HG03432 (cell line): ENCODE data around the gene FAAP100.

Source experiments
- ATAC-seq: cut with Tn5 transposase; IDR thresholded peaks from one replicate; pipeline ENCODE4 v1.9.1; 2021; ENCODE audit warnings: mild to moderate bottlenecking, moderate library complexity; ENCODE audit not compliant: unreplicated experiment

FAAP100 gene

DNA sequence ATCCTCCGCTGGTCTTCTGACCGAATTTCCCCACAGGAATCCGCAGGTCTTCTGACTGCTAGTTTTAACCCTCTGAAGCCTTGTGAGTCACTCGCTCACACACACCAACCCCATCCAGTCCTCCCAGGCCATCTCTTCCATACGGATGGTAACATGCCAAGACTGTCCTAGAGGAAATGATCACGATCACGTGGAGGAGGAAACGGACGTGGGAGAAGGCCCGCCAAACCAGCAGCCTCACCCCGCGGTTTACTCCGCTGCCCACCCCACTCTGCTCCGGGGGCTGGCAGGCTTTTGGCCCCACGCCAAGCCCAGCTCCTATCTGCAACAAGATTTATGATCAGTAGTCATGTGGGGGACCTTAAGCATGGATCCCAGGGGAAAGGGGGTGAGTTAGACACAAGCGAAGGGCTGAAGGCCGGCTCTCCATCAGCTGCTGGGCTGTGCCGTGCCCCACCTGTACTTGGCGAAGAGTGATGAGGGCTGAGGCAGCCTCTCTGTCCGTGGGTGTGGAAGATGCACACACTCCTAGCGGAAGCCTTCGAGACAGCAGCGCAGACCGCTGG, 1.5 kb upstream of the FAAP100 start:
- no peak for ATAC-seq

DNA sequence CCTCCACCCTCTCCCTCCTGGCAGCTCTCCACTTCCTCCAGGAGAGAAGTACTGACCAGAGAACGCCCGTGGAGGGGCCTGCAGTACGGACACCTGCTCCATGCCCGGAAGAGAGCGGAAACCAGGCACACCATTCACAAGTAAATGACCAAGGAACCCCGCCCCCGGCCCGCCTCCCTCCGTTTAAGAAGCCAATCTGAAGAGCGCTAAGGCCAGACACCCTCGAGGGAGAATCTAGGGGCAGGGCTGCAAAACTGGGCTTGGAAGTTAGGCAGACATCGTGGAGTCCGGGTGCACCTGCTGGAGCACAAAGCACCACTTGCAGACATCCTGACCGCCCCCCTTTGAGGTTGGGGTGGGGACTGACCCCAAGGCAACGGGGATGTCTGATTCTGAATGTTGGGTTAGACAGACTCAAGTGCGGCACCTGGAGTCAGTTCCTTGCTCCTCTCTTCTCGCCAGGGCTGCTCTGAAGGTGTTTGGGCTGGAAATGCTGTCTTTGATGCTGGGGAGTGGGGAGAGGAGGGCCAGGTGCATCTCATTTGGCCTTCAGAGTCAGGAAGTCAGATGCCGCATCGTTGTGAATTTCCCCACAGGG, 964 bp upstream of the FAAP100 start:
- peak; percentile 32 for ATAC-seq

DNA sequence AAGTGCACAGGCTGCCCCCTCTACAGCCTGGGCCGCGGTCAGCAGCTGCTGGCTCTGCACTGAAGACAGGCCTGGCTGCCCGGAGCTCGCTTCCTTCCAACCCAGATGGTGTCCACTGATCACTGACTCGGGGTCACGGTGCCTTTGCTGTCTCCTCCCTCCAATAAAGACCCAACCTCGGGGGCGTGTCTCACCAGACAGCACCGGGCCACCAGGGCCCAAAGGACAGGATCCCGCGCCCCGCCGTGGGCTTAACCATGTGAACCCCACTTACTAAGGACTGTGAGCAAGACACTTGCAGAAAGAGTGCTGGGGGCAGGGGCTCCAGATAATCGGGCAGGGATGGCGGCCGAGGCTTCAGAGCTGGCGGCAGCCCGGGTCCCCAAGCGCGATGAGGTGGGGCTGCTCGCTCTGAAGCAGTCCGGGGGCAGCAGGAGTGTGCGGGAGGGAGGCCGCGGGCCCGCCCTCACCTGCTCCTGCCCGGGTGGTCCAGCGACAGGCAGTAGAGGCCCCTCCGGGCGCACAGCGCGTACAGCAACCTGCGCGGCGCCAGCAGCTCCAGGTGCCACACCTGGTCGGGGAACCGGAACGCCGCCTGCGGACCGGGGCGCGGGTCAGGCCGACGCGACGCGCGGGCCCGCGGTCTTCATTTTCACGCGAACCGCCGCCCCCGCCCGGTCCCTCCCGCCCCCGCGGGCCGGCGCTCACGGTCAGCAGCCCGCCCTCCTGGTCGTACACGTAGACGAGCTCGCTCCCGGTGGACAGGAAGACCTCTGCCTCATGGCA, 502 bp downstream of the FAAP100 start:
- peak; percentile 30 for ATAC-seq

DNA sequence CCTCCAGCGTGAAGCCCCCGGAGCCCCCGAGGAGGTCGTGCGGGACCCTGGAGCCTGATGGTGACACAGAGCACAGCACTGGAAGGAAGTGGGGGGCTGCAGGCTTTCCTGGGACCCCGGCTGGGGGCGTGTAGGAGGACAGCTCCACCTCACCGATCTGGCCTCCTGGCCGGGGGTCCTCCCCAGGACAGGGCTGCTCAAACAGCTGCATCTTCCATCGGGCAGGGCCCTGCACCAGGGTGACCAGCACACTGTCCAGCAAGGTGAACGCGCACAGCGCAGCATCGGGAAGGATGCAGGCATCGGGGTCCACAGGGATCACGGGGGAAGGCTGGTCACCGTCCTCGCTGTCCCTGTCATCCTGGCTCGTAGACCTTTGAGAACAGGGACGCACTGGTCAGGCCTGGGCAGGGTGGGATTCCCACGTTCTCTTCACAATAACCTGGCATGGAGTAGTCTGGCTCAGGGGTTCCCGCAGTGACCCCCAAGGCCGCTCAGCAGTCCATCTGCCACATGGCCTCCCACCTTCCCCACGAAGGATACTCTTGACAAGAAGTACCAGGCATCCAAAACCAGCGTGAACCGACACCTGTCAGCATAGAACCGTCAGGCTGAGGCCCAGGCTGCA, 1.2 kb downstream of the FAAP100 start:
- ATAC-seq = no peak

DNA sequence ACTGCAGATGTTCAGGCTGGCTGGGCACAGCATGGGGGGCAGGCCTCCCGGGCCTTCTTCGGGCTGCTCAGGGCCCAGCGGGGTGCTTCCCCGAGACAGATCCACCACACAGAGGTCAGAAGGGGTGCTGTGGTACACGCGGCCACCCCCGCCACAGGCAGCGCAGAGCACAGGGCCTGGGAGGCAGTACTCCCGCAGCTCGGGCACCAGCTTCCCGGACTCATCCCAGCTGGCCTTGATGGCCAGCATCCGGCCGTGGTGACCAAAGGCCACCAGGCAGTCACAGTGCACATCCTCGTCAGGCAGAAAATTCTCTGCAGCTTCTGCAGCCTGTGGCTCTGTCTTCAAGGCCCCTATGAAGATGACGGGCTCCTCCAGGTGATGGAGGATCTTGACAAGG, 1.9 kb downstream of the FAAP100 start:
- no peak for ATAC-seq

DNA sequence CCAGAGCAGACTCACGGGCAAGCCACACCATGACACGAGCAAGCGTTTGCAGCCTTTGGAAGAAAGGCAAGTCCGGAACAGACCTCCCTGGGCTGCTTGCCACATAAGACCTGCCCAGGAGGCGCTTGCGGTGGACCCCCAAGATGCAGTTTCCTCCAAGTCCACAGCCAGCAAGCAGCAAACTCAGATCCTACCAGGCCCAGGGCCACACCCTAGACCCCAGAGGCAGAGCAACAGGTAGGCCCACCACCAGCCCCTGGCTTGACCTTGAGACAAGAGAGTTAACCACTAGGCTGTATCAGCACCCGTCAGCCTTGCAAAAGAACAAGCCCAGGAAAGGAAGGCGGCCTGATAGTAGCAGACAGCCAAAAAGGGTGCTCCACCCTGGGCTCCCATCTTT, 2.3 kb downstream of the FAAP100 start:
- ATAC-seq = no peak

DNA sequence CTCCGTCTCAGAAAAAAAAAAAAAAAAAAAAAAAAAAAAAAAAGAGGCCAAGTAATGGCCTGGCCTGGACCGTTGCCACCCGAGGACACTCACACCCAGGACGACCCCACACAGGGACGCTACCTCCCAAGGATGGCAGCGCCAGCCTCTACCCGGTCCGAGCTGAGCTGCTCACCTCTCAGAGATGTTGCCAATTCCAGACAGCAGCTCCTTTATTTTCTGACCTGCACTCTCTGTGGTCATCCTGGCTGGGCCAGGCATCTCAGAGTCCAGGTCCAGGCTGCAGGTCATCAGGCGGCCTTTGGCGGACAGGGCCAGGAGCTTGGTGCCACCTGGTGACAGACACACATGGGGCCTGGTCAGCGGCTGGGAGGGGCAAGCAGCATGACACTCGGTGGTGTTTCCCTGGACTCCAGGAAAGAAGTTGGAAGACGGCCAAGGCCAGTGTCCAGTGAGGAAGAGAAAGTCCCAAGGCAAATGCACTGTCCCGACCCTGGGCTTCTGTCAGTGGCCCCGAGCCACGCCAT, 3.1 kb downstream of the FAAP100 start:
- ATAC-seq = no peak

DNA sequence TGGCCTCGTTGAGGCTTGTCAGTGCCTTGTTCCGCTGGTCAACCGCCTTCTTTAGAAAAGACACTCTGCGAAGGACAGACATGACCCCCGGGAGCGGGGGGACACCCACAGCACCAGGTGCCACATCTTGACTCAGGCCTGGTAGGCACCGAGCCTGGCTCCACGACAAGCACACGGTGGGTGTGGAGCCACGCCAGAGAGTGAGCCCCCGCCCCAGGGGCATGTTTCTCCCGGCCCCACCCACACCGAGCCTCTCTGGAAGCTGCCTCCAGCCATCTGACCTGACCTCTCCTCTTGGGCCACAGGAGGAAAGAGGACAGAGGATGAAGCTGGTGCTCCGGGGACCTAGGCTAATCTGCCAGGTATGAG, 4.6 kb downstream of the FAAP100 start:
- ATAC-seq = no peak

DNA sequence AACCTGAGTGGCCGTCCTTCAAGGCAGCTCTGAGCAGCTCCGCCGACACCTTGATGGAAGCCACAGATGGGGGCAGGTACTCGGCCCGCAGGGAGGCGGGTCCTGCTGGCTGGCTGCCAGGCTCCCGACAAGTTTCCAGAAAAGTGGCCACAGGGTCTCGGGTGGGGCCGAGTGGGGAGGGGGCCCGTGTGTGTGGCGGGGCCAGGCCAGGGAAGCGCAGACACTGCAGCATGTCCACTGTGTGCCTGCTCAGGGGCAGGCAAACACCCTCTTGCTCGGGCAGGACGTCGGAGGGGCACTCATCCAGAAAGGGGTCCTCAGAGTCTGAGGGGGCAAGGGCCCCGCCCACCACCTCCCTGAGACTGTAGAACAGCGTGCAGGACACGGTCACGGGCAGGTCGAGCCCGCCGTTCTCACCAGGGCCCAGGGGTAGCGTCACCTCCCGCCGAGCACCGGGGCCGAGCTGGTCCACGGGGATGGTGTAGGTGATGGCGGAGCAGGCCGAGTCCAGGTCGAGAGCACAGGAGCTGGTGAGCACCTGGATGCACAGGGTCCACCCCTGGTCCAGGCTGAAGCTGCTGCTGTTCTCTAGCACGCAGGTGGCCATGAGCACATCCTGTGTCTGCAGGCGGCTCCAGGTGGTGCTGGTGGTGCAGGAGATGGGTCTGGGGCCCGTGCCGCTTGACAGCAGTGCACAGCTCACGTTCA, 5.1 kb downstream of the FAAP100 start:
- no peak for ATAC-seq

DNA sequence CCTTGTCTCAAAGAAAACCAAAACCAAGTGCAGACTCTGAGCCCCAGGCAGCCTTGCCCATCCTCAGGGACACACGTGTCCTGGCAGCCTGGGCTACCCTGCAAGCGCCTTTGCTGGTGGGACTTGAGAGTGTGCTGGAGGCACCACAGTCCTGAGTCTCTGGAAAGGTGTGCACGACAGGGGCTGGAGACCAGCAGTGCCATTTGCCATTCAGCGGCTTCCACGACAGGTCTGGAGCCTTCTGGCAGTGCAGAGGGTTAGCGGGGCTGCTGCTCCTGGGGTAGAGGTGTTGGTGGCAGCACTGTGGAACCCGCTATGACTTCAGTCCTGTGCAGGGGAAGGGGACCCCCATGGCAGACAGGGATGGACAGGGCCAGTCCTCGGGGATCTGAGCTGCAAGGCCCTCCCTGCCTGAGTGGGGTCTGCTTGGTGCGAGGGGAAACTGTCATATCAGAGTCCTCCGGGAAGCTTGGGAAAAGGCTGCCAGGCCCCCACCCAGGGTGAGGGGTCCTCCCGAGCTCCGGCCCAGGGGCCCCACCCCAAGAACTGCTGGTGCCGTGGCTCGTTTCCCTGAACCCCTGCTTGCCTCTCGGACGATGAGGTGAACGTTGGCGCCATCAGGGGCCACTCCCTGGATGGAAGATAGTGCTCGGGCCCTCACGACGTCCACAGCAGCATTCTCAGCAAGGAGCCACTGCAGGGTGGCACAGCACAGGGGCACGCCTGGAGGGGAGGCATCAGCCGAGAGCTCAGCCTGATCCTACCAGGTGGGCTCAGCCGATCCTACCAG, 6.8 kb downstream of the FAAP100 start:
- ATAC-seq = no peak

DNA sequence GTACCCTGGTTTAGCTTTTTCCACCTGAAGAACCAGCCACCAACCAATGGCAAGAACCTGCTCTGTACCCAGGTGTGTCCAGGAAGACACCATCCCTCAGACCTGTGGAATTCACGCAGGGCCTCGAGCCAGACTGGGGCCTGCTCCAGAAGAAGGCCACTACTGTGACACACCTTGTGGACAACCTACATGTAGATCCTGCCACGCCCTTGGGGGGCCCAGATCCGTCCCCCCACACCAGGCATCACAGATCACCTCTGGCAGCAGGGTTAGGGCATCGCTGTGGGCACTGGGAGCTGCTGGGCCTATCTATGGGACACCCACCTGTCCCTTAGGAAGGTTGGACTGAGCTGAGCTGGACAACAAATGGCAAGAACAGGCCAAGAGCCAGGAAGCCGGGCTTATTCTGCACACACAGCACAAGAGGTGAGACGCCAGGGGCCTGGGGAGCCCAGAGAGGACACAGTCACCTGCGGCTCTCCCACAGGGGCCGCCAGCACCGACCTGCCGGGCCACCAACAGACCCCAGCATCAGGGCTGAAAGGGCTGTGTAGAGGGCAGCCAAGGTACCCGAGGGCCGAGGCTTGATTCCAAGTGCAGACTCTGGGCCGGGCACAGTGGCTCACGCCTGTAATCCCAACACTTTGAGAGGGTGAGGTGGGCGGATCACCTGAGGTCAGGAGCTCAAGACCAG, 7.7 kb downstream of the FAAP100 start:
- no peak for ATAC-seq

DNA sequence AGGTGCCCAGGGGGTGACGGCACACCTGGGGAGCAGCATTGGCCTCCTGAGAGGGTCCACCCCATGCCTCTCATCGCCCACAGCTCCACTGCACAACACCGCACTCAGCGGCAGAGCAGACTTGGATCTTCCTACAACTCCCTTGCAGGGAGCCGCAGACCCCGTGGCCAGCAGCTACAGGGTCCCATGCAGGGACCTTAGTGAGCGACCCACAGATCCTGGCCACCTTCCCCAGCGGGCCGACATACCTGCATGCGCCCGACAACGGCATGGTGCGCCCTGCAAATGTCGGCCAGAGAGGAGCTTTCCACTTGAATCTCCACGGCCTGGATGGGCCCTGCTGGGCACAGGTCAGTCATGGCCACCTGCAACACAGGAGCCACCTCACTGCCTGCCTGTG, 8.4 kb downstream of the FAAP100 start:
- ATAC-seq = no peak

DNA sequence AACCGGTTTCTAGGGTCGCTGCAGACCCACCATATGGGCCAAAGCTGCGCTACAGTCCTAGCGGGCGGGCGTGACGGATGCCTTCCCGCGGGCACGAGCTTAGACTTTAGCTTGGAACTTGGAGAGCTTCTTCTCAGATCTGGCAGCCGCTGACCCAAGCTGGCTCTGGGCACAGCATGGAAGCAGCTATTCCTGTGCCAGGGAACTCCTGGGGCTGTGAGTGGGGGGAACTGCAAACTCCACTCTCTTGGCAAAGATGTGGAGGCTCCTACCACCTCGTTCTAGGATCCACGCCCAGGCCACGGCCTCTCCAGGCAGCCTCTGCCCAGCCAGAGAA, 8.8 kb downstream of the FAAP100 start:
- ATAC-seq = no peak

DNA sequence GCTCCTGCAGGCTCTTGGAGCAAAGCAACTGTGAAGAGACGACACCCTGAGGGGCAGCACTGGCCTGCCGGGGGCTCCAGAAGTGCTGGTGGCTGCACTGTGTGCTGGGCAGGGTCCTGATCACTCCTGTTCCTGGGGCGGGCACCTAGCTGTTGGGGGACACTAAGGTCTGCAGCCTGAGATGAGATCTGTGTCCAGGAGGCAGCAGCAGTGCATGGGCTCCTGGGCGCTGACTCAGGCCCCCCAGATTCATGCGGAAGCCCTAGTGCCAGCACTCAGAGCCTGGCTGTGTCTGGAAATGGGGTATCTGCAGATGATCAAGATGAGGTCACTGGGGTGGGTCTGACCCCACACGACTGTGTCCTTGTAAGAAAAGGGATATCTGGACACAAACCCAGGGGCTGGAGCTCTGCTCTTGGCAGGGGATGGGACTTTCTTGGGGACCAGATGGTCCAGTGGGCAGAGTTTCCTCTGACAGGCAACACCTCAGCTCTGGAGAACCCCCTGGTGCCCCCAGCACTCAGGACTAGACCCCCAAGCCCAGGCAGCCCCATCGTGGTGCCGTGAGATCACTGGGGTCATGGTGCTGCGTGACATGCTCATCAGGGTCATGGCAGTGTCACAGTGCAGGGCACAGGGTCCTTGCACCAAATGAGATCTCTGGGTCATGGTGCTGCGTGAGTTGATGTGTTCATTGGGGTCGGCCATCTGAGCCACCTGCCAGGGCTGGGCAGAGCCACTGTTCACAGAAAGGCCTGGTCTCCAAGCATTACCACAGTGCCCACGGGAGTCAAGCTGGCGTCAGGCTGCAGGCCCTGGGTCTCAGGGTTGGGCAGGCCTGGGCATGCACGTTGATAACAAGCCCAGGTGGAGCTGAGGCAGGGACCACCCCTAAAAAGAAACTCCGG, 9.5 kb downstream of the FAAP100 start:
- no peak for ATAC-seq

DNA sequence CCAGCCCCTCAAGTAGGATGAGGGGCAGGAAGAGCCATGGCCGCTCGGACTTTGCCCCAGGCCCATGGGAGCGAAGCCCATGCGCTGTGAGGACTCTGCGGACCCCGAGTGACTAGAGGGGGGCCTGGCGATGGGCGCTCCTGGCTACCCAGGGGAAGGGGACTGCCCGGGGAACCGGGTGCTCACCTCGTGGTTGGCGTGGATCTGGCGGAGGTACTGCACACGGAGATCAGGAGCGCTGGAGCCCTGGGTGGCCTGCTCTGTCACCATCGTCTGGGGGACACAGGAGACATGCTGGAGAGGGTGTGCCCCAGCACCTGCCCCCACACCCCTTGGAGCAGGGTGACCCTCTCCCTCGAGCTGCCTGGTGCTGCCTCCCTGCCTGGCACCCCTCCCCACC, 11.0 kb downstream of the FAAP100 start:
- no peak for ATAC-seq

DNA sequence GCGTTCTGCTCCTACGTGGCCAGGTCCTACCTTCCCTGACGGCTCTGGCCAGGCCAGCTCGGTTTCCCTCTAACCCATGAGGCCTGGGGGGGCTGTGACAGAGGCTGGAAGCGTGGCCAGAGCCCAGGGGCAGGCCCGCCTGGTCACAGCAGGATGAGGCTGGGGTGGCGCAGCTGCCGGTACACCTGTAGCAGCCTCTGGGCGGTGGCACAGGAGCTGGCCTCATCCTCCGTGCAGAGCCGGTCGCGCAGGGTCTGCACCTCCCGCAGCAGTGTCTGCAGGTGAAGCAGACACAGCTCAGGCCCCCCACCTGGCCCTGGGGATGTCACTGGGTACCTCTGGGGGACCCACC, 11.5 kb downstream of the FAAP100 start:
- ATAC-seq = no peak

DNA sequence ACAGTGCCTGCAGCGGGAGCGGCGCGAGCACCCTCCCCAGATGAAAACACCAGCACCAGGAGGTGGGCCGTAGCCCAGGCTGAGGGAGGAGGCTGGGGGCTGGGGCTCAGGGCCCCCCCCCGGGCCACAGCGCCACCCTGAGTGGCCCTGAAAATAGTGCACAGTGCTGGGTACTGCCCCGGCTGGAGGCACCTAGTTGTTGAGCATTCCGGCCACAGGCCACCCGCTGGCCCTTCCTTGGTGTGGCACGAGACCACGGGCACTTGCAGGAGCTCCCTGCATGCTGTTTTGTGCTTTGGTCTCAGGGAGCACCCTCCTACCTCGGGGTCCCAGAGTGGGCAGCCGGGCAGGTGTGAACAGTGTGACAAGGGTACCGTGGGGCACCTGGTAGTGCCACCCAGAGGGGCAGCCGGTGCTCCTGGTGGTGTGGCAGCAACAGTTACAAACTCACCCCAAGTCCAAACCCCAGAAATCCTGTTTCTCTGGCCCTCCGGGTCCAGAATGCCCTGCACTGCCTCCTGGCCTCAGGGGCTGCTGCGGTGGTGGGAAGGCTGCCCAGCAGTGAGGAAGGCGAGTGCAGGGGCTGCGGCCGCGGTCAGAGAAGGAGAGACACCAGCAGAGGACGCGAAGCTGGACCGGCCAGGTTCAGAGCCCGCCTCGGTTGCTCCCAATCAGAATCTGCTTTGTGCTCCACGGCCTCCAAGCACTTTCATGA, 12.0 kb downstream of the FAAP100 start:
- ATAC-seq = no peak

DNA sequence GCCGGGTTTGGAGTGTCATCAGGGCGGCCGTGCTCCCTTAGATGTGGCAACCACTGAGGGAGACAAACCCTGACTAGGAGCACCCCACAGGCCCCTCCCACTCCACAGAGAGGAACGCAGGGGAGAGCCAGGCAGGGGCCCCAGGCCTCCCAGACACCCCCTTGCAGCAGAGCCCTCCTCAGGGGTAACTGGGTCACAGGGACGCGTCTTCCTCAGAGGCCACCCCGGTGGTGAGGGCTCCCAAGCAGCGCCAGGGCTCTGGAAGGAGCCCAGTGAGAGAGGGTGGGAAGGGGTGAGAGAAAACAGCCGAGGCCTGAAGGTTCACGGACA, 12.6 kb downstream of the FAAP100 start:
- no peak for ATAC-seq
